Astrocyte (in vitro differentiated cells and primary cell): Measurements from ENCODE around the gene LSP1. TPM values are rescaled to one million over a fixed set of nuclear protein-coding genes. Genes with fewer than 3 reads are reported as not detected.

Experiments
- DNase-seq: peaks from one replicate; pipeline ENCODE4 v3.0.0-alpha.2; 2010; ENCODE audit warnings: low read depth
- FAIRE-seq: peaks from 2 replicates; lab custom pipeline; 2011; peaks lifted over from hg19 to GRCh38; lab: Jason Lieb, UNC
- H2AFZ ChIP-seq: 2 replicates; pipeline ENCODE4 v1.6.0; 2012; ENCODE audit warnings: low read depth, low read length, inconsistent platforms
- H3K27ac ChIP-seq: 2 replicates; pipeline ENCODE4 v1.5.1; 2011; ENCODE audit warnings: low read depth, low read length, inconsistent platforms
- H3K27me3 ChIP-seq: 2 replicates; pipeline ENCODE4 v1.6.0; 2011; ENCODE audit warnings: low read length, inconsistent platforms; ENCODE audit not compliant: insufficient read depth
- H3K36me3 ChIP-seq: 2 replicates; pipeline ENCODE4 v1.5.1; 2011; ENCODE audit warnings: low read length, inconsistent platforms; ENCODE audit not compliant: insufficient read depth
- H3K4me1 ChIP-seq: 2 replicates; pipeline ENCODE4 v1.5.1; 2011; ENCODE audit warnings: low read length, inconsistent platforms; ENCODE audit not compliant: insufficient read depth
- H3K4me2 ChIP-seq: 2 replicates; pipeline ENCODE4 v1.6.0; 2012; ENCODE audit warnings: low read length, inconsistent platforms
- H3K4me3 ChIP-seq: 2 replicates; pipeline ENCODE4 v1.5.1; 2011; ENCODE audit warnings: low read depth, mild to moderate bottlenecking, low read length, inconsistent platforms; ENCODE audit not compliant: insufficient read depth
- H3K79me2 ChIP-seq: 2 replicates; pipeline ENCODE4 v1.6.0; 2012; ENCODE audit warnings: mild to moderate bottlenecking, low read length, inconsistent platforms; ENCODE audit not compliant: insufficient read depth
- H3K9ac ChIP-seq: 2 replicates; pipeline ENCODE4 v1.6.0; 2012; ENCODE audit warnings: mild to moderate bottlenecking, low read length, inconsistent platforms
- H3K9me3 ChIP-seq: 2 replicates; pipeline ENCODE4 v1.5.1; 2012; ENCODE audit warnings: low read depth, mild to moderate bottlenecking, low read length, inconsistent platforms; ENCODE audit not compliant: insufficient read depth
- H4K20me1 ChIP-seq: 2 replicates; pipeline ENCODE4 v1.6.0; 2012; ENCODE audit warnings: low read length, inconsistent platforms; ENCODE audit not compliant: insufficient read depth
- H3K27ac Mint-ChIP-seq: one replicate; pipeline ENCODE4 v1.8.0; 2021; ENCODE audit warnings: mild to moderate bottlenecking, mixed read lengths; ENCODE audit not compliant: unreplicated experiment
- H3K27me3 Mint-ChIP-seq: one replicate; pipeline ENCODE4 v1.8.0; 2021; ENCODE audit warnings: low read depth, mixed read lengths; ENCODE audit not compliant: unreplicated experiment
- H3K36me3 Mint-ChIP-seq: one replicate; pipeline ENCODE4 v1.8.0; 2021; ENCODE audit warnings: low read depth, mixed read lengths; ENCODE audit not compliant: unreplicated experiment
- H3K4me1 Mint-ChIP-seq: one replicate; pipeline ENCODE4 v1.8.0; 2021; ENCODE audit warnings: low read depth, mixed read lengths; ENCODE audit not compliant: unreplicated experiment
- H3K4me3 Mint-ChIP-seq: one replicate; pipeline ENCODE4 v1.8.0; 2021; ENCODE audit warnings: mild to moderate bottlenecking, moderate library complexity, mixed read lengths; ENCODE audit not compliant: unreplicated experiment
- H3K9me3 Mint-ChIP-seq: one replicate; pipeline ENCODE4 v1.8.0; 2021; ENCODE audit warnings: mild to moderate bottlenecking, mixed read lengths; ENCODE audit not compliant: unreplicated experiment
- CTCF ChIP-seq: IDR thresholded peaks from 2 replicates; pipeline ENCODE4 v1.5.1; 2011; ENCODE audit warnings: low read depth, mild to moderate bottlenecking, inconsistent platforms, low read length, moderate library complexity; ENCODE audit not compliant: insufficient read depth
- EZH2 ChIP-seq: IDR thresholded peaks from 2 replicates; pipeline ENCODE4 v1.6.1; 2012; ENCODE audit warnings: mild to moderate bottlenecking, low read length, inconsistent platforms; ENCODE audit not compliant: insufficient read depth
- total RNA-seq: library from RNA; stranded (reverse); gene quantifications from 2 replicates; pipeline ENCODE4 v1.2.1, GENCODE V29; 2021

Gene LSP1
- total RNA-seq, 1 donor from 2014 or later: 1.3 TPM

DNA sequence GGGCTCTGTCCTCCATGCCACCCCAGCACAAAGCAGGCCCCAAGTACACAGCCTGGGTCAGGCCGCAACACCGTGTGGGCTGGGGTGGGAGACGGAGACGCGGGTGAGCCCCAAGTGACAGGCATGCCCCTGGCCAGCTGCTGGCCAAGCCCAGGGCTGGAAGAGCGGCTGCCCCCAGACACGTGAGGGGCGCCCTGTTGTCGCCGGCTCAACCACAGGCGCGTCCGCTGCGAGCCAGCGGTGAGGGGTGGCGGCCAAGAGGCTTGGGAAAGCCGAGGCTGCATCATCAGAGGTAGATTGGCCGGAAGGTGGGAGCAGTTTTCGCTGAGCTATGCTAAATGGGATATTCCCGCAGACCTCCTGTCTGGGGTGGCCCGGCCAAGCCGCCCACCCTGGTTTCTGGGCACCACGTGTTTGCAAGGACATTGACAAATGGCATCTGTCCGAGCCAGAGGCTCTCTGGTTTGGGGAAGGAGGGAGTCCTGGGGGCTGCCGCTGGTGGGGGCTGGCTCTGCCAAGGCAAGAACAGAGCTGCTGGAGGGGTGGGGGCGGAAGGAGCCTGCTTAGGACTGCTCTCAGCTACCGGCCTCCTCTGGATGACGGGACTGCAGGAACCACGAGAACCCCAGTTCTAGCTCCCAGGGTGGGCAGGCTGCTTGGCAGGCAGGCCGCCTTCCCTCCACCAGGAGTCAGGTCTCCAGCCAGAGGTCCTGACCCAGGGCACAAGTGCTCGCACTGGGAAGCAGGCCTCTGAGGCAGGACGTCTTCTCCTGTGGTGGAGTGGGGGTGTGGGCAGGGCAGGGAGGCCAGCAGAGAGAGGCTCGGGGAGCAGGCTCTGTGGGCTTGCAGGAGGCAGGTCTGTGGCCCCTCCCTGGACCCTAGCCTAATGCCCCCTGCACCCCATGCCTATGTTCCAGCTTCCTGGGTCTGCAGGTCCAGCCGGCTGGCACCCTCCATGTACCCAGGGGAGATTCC is 38.3 kb downstream of the LSP1 start:
- TF ChIP-seq CTCF: no peak
- no peak for TF ChIP-seq EZH2
- H4K20me1 ChIP-seq: no peaks in the 10 kb centered on the region
- Mint-ChIP-seq H3K27me3 (peaks cover 26% of the 10 kb centered on the region), H3K4me1 (no peaks in the 10 kb centered on the region), H3K36me3 (no peaks in the 10 kb centered on the region), H3K4me3 (no peak overlapping the region), H3K27ac (no peak overlapping the region), H3K9me3 (no peaks in the 10 kb centered on the region)
- no peaks in the 10 kb centered on the region for H3K9me3 ChIP-seq
- no peaks in the 10 kb centered on the region for H3K27me3 ChIP-seq
- no peaks in the 10 kb centered on the region for H3K79me2 ChIP-seq
- no peak overlapping the region for H3K27ac ChIP-seq
- no peak overlapping the region for H3K9ac ChIP-seq
- H3K36me3 ChIP-seq: no peaks in the 10 kb centered on the region
- FAIRE-seq: no peak
- H3K4me2 ChIP-seq: no peak overlapping the region
- DNase-seq: no peak
- H2AFZ ChIP-seq: no peak overlapping the region
- H3K4me1 ChIP-seq: no peaks in the 10 kb centered on the region
- no peak overlapping the region for H3K4me3 ChIP-seq

DNA sequence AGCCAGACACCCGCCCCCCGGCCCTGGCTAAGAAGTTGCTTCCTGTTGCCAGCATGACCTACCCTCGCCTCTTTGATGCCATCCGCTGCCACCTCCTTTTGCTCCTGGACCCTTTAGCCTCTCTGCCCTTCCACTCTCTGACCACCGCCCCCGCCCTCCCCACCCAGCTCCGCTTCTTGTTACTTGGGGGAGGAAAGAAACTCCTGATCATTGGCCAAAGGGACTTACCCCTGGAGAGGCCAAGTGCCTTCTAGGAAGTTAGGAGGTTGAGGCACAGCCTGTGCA is 38.9 kb downstream of the LSP1 start, which contains the start of gene PRR33:
PRR33 (minus strand) TSS at position 65 of the 285 bp plus-strand sequence. CDS start 1,311 bp downstream, outside the sequence.
- no peaks in the 10 kb centered on the region for H3K4me1 Mint-ChIP-seq
- no peaks in the 10 kb centered on the region for H3K36me3 Mint-ChIP-seq
- TF ChIP-seq CTCF (no peak), EZH2 (no peak)
- H3K9ac ChIP-seq: no peak within 1 kb of the TSS
- no peak within 1 kb of the TSS for H3K4me3 ChIP-seq
- FAIRE-seq (no peak), DNase-seq (no peak)
- no peaks in the 10 kb centered on the region for H3K9me3 Mint-ChIP-seq
- H3K36me3 ChIP-seq: no peaks in the 10 kb centered on the region
- no peaks in the 10 kb centered on the region for H3K79me2 ChIP-seq
- peaks cover 4% of the 10 kb centered on the region for H3K27me3 ChIP-seq
- H3K4me2 ChIP-seq: no peak within 1 kb of the TSS
- H2AFZ ChIP-seq: no peak within 1 kb of the TSS
- H3K27me3 Mint-ChIP-seq: peaks cover 27% of the 10 kb centered on the region
- no peak within 1 kb of the TSS for H3K27ac Mint-ChIP-seq
- no peaks in the 10 kb centered on the region for H4K20me1 ChIP-seq
- H3K9me3 ChIP-seq: no peaks in the 10 kb centered on the region
- no peak within 1 kb of the TSS for H3K27ac ChIP-seq
- no peak within 1 kb of the TSS for H3K4me3 Mint-ChIP-seq
- no peaks in the 10 kb centered on the region for H3K4me1 ChIP-seq

- Mint-ChIP-seq H3K4me3 (no peak overlapping the region), H3K4me1 (no peaks in the 10 kb centered on the region), H3K27ac (no peak overlapping the region), H3K9me3 (no peaks in the 10 kb centered on the region), H3K36me3 (no peaks in the 10 kb centered on the region), H3K27me3 (peaks cover 27% of the 10 kb centered on the region)
- Histone ChIP-seq H3K27me3 (peaks cover 7% of the 10 kb centered on the region), H3K9ac (no peak overlapping the region), H3K4me2 (no peak overlapping the region), H3K4me3 (no peak overlapping the region), H3K27ac (no peak overlapping the region), H3K9me3 (no peaks in the 10 kb centered on the region), H4K20me1 (no peaks in the 10 kb centered on the region), H2AFZ (no peak overlapping the region), H3K36me3 (no peaks in the 10 kb centered on the region), H3K4me1 (no peaks in the 10 kb centered on the region), H3K79me2 (no peaks in the 10 kb centered on the region)
- TF ChIP-seq EZH2: no peak
- no peak for TF ChIP-seq CTCF
- FAIRE-seq (no peak), DNase-seq (no peak)
Observed at GRCh38 chr11:1892116-1892515, 39.2 kb downstream of the LSP1 start.
